NOMO-1 treated with dmso at 0.1 percent for 144 hours (cell line): Measurements from ENCODE around the gene KRT28.
"Not testable (repeated sequence)": the region's sequence is repeated elsewhere in the genome, so short reads cannot be mapped to it uniquely, and the experiment has no call there.

Experiments
- DNase-seq: peaks from one replicate; lab custom pipeline; 2025; ENCODE audit not compliant: unreplicated experiment; lab: John Stamatoyannopoulos, UW

Gene KRT28

DNA sequence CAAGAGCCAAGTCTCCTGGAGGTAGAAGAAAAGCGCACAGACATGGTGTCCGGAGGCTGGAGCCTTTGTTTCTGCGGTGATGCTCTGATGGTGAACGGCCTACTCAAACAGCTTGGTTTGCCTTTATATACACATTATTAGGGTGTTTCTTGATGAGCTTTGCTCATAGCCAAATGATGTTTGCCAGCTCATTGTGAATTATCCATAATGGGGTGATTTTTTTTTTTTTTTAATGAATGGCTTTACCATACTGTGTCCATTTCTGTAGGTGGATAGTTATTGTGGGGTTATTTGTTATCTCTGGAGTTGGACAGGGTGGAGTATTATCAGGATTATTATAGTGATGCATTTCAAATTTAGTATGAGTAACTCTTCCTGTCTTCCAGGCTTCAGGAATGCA lies 17.3 kb downstream of the KRT28 start, which contains the start of gene KRT27:
Gene KRT27, minus strand, starts transcription at position 101 of the 400 bp plus-strand sequence. Its CDS starts 57 bp downstream, at position 44.
- no peak for DNase-seq

DNA sequence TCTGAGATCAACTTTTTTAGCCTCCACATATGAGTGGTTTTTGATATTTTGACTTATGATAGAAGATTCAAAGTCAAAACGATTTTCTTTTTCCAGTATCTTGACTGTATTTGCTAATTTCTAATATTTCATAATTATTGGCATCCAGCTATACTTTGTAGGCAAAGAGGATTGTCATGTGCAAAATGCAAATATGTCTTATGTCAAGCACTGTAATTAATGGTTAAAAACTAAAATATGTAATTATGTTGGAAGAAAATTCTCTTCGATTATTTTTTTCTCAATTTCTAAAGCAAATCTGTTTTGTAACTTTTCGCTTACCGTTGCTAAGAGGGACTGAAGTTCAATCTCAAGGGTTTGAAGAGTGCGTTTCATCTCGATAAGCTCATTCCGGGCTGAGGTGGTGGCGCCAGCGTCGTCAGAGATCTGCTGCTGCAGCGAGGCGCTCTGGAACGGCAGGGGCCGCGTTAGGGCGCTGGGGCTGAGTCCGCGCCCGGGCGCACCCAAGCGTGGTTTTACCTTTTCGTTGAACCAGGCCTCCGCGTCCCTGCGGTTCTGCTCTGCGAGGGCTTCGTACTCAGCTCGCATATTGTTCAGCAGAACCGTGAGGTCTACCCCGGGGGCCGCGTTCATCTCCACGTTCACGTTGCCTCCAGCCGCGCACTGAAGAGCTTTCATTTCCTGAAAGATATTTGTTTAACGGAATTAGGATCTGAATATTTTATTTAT lies 20.4 kb downstream of the KRT28 start:
- DNase-seq = no peak

- DNase-seq = no peak
These were observed 21.3 kb downstream of the KRT28 start for GRCh38 chr17:40778461-40778860.

DNA sequence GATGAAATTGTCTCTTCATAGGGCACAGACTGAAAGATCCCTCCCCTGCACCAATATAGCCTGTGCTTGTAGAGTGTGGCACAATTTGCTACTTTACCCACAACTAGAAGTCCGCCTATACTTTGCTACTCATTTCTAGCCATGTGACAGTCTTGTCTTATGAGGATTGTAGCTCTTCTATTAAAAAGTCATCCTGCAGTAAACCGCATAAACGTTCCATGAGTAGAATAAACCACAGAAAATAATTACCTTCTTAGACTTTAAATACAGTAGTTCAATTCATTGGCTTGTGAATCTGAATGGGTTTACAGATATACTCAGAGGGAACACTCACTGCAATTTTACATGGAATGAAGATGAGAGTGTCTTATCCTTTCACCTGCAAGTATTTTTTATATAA lies 21.8 kb downstream of the KRT28 start:
- DNase-seq = no peak

DNA sequence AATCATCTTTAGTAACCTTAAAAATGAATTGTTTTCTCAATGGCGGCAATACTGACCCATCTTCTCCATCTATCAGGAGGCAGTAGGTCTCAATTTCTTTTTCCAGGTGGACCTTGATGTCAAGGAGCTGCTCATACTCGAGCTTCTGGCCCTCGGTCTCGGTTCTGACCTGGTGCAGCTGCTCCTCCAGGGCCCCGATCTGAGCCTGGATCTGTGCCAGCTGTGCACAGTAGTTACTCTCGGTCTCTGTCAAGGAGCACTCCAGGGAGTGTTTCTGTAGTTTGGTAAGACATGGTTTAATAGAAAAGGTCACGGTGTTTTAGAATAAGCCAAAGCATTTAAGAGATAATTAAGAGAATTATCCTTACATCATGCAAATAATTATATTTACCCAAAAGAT lies 22.3 kb downstream of the KRT28 start:
- no peak for DNase-seq

DNA sequence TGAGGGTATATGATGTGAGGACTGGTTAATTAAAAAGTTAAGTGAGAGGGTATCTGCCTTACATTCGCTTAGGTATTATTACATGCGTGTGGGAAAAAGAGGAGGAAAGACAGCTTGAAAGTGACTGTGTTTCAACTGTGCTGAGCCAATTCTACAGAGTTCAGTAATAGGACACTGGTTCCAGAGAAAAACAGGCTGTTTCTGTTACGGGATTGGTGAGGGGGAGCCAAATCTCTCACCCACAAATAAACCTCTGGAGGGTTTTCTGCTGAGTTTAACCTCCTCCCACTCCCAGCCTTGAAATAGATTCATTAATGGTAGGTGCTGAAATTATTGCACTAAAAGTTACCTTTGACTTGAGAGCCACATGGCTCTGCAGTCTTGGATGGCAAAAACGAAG lies 23.8 kb downstream of the KRT28 start:
- DNase-seq = no peak

- DNase-seq = no peak
These were observed 27.7 kb downstream of the KRT28 start, which contains the start of gene KRT26 for GRCh38 chr17:40772101-40772500. KRT26 (minus strand) TSS chr17:40772201; CDS start chr17:40772113, 88 bp downstream.

DNA sequence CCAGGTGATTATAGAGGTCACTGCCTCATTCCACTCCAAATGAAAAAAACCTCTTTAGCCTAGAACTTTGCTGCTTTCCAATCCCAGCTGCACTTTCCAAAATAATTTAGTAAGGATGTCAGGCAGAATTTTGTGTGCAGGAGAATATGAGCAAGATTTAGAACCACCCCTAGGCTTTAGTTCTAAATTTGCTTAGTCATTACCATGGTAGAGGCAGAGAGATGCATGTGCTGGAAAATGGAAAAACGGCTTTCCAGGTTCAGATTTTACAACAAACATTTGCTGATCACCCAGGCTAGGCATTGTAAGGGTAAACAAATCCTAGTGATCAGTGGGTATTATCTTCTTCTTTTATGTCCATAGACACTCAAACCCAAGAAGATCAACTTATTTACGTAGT lies 34.1 kb downstream of the KRT28 start:
- no peak for DNase-seq

- no peak for DNase-seq
These were observed 36.0 kb downstream of the KRT28 start for GRCh38 chr17:40763752-40764151.

DNA sequence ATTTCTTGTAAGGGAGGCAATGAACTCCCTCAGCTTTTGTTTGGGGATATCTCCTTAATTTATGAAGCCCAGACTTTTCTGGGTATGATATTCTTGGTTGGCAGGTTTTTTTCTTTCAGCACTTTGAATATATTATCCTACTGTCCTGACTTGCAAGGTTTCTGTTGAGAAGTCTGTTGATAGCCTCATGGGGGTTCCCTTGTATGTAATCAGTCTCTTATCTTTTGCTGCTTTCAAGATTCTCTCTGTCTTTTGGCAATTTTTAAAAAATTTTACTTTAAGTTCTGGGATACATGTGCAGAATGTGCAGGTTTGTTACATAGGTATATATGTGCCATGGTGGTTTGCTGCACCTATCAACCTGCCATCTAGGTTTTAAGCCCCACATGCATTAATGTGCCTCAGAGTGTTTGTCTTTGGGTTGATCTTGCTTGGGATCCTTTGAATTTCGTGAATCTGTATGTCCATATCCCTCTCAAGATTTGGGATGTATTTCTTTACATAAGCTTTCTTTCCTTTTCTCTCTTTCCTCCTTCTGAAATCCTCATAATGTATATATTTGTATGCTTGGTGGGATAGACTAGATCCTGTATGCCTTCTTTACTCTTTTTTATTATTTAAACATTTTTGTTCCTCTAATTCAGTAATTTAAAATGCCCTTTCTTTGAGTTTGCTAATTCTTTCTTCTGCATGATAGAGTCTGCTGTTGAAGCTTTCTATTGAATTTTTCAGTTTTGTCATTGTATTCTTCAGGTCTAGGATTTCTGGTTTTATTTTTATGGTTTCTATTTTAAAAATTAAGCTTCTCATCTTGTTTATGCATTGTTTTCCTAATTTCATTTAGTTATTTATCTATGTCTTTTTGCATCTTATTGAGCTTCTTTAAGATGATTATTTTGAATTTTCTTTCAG lies 39.4 kb downstream of the KRT28 start:
- no peak for DNase-seq

DNA sequence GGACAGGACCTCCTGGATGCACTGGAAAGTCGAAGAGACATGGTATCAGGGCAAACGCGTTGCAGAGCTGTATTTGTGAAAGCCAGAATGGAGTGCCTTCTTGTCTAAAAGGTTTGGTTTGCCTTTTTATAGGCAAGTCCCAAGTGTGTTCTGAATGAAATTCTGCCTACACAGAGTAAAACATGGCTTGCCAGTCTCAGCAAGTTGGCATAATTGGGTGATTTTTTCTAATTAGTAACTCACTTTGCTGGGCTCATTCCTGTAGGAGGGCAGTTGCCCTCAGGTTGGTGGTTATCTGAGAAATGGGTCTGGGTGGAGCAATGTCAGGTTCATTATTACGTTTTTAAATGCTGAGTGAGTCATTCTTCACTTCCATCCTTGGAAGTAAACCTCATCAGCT lies 44.5 kb downstream of the KRT28 start, which contains the start of gene KRT25:
Gene KRT25, minus strand, starts transcription at position 101 of the 400 bp plus-strand sequence. Its CDS starts 60 bp downstream, at position 41.
- no peak for DNase-seq

DNA sequence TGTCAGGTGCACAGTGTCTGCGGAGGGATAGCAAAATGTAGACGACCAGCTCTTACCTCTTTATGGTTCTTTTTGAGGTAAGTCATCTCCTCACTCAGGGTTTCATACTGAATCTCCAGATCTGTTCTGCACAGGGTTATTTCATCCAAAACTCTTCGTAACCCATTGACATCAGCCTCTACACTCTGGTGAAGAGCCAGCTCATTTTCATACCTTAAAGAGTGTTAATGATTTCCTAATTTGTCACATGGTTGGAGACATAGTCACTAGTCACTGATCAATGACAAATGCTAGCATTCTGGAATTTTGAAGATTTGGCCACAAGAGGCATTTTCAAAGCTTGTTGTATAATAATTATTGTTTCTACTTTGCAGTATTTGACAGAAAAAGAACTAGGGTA lies 46.0 kb downstream of the KRT28 start:
- no peak for DNase-seq

DNA sequence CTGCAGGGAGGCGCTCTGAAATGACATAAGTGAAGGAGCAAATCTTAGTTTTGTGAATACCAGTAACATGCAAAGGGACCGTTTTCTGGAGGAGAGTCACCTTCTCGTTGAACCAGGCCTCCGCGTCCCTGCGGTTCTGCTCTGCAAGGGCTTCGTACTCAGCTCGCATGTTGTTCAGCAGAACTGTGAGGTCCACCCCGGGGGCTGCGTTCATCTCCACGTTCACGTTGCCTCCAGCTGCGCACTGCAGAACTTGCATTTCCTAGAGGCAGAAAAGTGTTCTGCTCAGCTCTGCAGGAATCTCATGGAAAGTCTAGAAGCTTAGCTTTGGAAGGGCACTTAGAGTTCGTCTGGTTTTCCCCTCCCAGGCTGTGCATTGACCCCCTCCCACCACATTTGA lies 48.7 kb downstream of the KRT28 start:
- DNase-seq = no peak

GRCh38 chr17:40750391-40750790 lies 49.4 kb downstream of the KRT28 start:
- no peak for DNase-seq

GRCh38 chr17:40748666-40749065 lies 51.1 kb downstream of the KRT28 start:
- not testable (repeated sequence) for DNase-seq
